ENCODE results near the gene TP53I3.

DNA sequence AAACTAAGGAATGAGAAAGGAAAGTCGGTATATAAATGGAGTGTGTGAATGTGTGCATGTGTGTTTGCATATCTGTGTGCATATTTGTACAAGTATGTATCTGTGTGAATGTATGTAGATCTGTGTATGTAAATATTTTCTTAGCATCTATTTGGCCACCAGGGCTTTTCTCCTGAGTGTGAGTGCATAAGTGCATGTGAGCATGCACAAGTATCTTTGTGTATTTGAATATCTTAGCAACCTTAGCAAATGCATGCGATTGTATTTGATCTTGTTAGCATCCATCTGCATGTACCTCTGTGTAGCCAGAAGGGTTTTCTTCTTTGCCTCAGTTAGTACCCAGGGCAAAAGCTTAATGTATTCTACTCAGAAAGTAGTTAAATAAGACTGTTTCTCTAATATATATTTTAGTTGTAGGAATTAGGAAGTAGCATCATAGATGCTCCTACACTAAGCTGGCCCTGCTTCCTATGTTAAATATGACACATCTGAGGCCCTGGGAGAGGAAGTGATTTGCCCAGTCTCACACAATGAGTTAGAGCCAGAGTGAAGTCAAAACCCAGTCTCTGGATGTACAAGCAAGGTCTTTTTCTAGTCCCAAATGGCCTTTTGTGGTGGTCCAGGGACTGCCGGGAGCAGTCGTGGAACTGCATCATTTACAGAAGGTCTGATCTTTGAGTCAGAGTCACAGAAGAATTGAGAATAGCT lies 25.9 kb downstream of the TP53I3 start:
- TF ChIP-seq PATZ1 (CRISPR knock-in tag; IDR thresholded peaks at IDR 0.05; ENCODE audit: borderline replicate concordance) (no peak), SNAI2 (CRISPR knock-in tag; IDR thresholded peaks at IDR 0.05) (no peak), TCF4 (CRISPR knock-in tag; IDR thresholded peaks at IDR 0.05; ENCODE audit: borderline replicate concordance) (no peak), ZNF565 (CRISPR knock-in tag; conservative IDR thresholded peaks at IDR 0.05; ENCODE audit: low read depth) (no peak), ISL1 (CRISPR knock-in tag; IDR thresholded peaks at IDR 0.05) (no peak), TSHZ2 (CRISPR knock-in tag; IDR thresholded peaks at IDR 0.05) (no peak), ESRRG (CRISPR knock-in tag; IDR thresholded peaks at IDR 0.05) (no peak), ARNTL (CRISPR knock-in tag; IDR thresholded peaks at IDR 0.05; ENCODE audit: borderline replicate concordance, low read depth) (no peak), ZNF70 (CRISPR knock-in tag; IDR thresholded peaks at IDR 0.05) (no peak), ZNF8 (CRISPR knock-in tag; IDR thresholded peaks at IDR 0.05) (no peak), POU6F1 (CRISPR knock-in tag; IDR thresholded peaks at IDR 0.05; ENCODE audit: borderline replicate concordance, low read depth) (no peak)
